OCI-LY7 (cell line): ENCODE data around the gene CIITA. TPM values are rescaled to one million over a fixed set of nuclear protein-coding genes. Genes with fewer than 3 reads are reported as not detected.

Experiments
- BruUV-seq: library from RNA; stranded (reverse); fragments of 400-500 nt; replicated peaks from 2 replicates; lab custom pipeline; 2021; lab: Mats Ljungman, UMichigan
- CTCF ChIA-PET: fragments of 300-600 bp; sonication (Branson Sonifier 250); formaldehyde crosslinking; loops from one replicate; lab custom pipeline; 2022; ENCODE audit warnings: antibody characterized with exemption; ENCODE audit not compliant: unreplicated experiment; lab: Charles Lee
- POLR2A ChIA-PET: fragments of 300-600 bp; sonication (Branson Sonifier 250); formaldehyde crosslinking; loops from one replicate; lab custom pipeline; 2022; ENCODE audit warnings: antibody characterized with exemption; lab: Charles Lee
- DNase-seq: peaks from one replicate; pipeline ENCODE4 v3.0.0-alpha.2; 2015; ENCODE audit warnings: low spot score
- H2AFZ ChIP-seq: fragments of 200-600 bp; sonication (generic), shearing (Covaris generic); 2 replicates; pipeline ENCODE4 v1.6.1; 2014; ENCODE audit warnings: mild to moderate bottlenecking, antibody characterized with exemption, low read length, moderate library complexity
- H3K27ac ChIP-seq: fragments of 200-600 bp; sonication (generic); 2 replicates; pipeline ENCODE4 v1.5.1; 2014; ENCODE audit warnings: mixed run types, low read depth, mild to moderate bottlenecking, moderate library complexity, low read length, inconsistent platforms; ENCODE audit not compliant: poor library complexity, severe bottlenecking
- H3K36me3 ChIP-seq: fragments of 200-600 bp; sonication (generic); 2 replicates; pipeline ENCODE4 v1.6.1; 2014; ENCODE audit warnings: mild to moderate bottlenecking, antibody characterized with exemption, low read length, moderate library complexity, mixed read lengths; ENCODE audit not compliant: insufficient read depth
- H3K4me1 ChIP-seq: fragments of 200-600 bp; sonication (generic); 2 replicates; pipeline ENCODE4 v1.5.1; 2014; ENCODE audit warnings: mild to moderate bottlenecking, low read length; ENCODE audit not compliant: insufficient read depth, poor library complexity, severe bottlenecking
- H3K4me2 ChIP-seq: fragments of 200-600 bp; sonication (generic); 2 replicates; pipeline ENCODE4 v1.6.1; 2014; ENCODE audit warnings: mild to moderate bottlenecking, low read length
- H3K4me3 ChIP-seq: fragments of 200-600 bp; sonication (generic); 2 replicates; pipeline ENCODE4 v1.5.1; 2014; ENCODE audit warnings: mild to moderate bottlenecking, low read depth, low read length; ENCODE audit not compliant: poor library complexity, severe bottlenecking
- H3K79me2 ChIP-seq: fragments of 200-600 bp; sonication (generic); 2 replicates; pipeline ENCODE4 v1.6.1; 2016; ENCODE audit warnings: low read depth, mild to moderate bottlenecking, low read length, moderate library complexity, mixed read lengths; ENCODE audit not compliant: insufficient read depth
- H3K9me2 ChIP-seq: fragments of 200-600 bp; sonication (generic); 2 replicates; pipeline ENCODE4 v1.6.1; 2016; ENCODE audit warnings: mild to moderate bottlenecking, low read length, mixed read lengths; ENCODE audit not compliant: insufficient read depth
- H3K9me3 ChIP-seq: fragments of 200-600 bp; sonication (generic); 2 replicates; pipeline ENCODE4 v1.6.1; 2014; ENCODE audit warnings: mild to moderate bottlenecking, mixed run types, low read length, mixed read lengths
- H4K20me1 ChIP-seq: fragments of 200-600 bp; sonication (generic); 2 replicates; pipeline ENCODE4 v1.6.1; 2014; ENCODE audit warnings: mild to moderate bottlenecking, antibody characterized with exemption, low read length, moderate library complexity, mixed read lengths; ENCODE audit not compliant: insufficient read depth
- CTCF ChIP-seq: fragments of 200-600 bp; sonication (generic); conservative IDR thresholded peaks from 2 replicates; pipeline ENCODE4 v1.5.1; 2014; ENCODE audit warnings: mild to moderate bottlenecking, antibody characterized with exemption, low read length, moderate library complexity, mixed read lengths
- EZH2phosphoT487 ChIP-seq: fragments of 200-600 bp; sonication (generic); IDR thresholded peaks from 2 replicates; pipeline ENCODE4 v1.6.1; 2018; ENCODE audit warnings: low read depth, borderline replicate concordance, mild to moderate bottlenecking, mixed run types, antibody characterized with exemption, low read length, moderate library complexity, mixed read lengths
- intact Hi-C: fragments of 100-400 bp; cut with micrococcal nuclease; formaldehyde crosslinking; loops from one replicate; pipeline ENCODE4 v1.10.0; 2022; ENCODE audit not compliant: unreplicated experiment
- total RNA-seq, 2 experiments: library from RNA; depleted of rRNA in 1 of 2; stranded (reverse); fragments of >200 nt in 1 of 2; shearing (Covaris generic) in 1 of 2; gene quantifications; 2 replicates each; pipeline ENCODE4 v1.2.3, GENCODE V29; 2014 to 2022

CIITA gene
- total RNA-seq, 2 experiments from 2014 or later: 68.7 to 101 TPM

- no peaks in the 10 kb centered on the region for H3K9me3 ChIP-seq
- POLR2A ChIA-PET: no interaction called here
- no peaks in the 10 kb centered on the region for H4K20me1 ChIP-seq
- DNase-seq: no peak
- intact Hi-C loops: no loop called here
- H3K36me3 ChIP-seq: no peaks in the 10 kb centered on the region
- no peak overlapping the region for H2AFZ ChIP-seq
- H3K27ac ChIP-seq: no peak overlapping the region
- H3K4me3 ChIP-seq: no peak overlapping the region
- CTCF ChIA-PET: no interaction called here
- H3K9me2 ChIP-seq: no peaks in the 10 kb centered on the region
- no TSS peak for BruUV-seq
- TF ChIP-seq EZH2phosphoT487 (no peak), CTCF (no peak)
- no peaks in the 10 kb centered on the region for H3K79me2 ChIP-seq
- no peak overlapping the region for H3K4me2 ChIP-seq
- H3K4me1 ChIP-seq: no peaks in the 10 kb centered on the region
These were observed 18.8 kb upstream of the CIITA start for GRCh38 chr16:10858203-10858602.

GRCh38 chr16:10859020-10859419 is 18.0 kb upstream of the CIITA start:
- no TSS peak for BruUV-seq
- Histone ChIP-seq H3K79me2 (no peaks in the 10 kb centered on the region), H3K4me2 (no peak overlapping the region), H4K20me1 (no peaks in the 10 kb centered on the region), H3K9me2 (no peaks in the 10 kb centered on the region), H3K9me3 (no peaks in the 10 kb centered on the region), H2AFZ (no peak overlapping the region), H3K36me3 (no peaks in the 10 kb centered on the region), H3K4me3 (no peak overlapping the region), H3K4me1 (no peaks in the 10 kb centered on the region), H3K27ac (no peak overlapping the region)
- TF ChIP-seq EZH2phosphoT487 (no peak), CTCF (no peak)
- DNase-seq: no peak
- intact Hi-C loops: no loop called here
- ChIA-PET CTCF (no interaction called here), POLR2A (no interaction called here)

- Histone ChIP-seq H2AFZ (no peak overlapping the region), H3K36me3 (no peaks in the 10 kb centered on the region), H3K4me3 (no peak overlapping the region), H3K27ac (no peak overlapping the region), H3K4me2 (no peak overlapping the region), H4K20me1 (no peaks in the 10 kb centered on the region), H3K9me2 (no peaks in the 10 kb centered on the region), H3K4me1 (peaks cover 2% of the 10 kb centered on the region), H3K9me3 (no peaks in the 10 kb centered on the region), H3K79me2 (no peaks in the 10 kb centered on the region)
- intact Hi-C loops: no loop called here
- TF ChIP-seq CTCF: no peak
- TF ChIP-seq EZH2phosphoT487: no peak
- BruUV-seq: no TSS peak
- no peak for DNase-seq
- POLR2A ChIA-PET: no interaction called here
- CTCF ChIA-PET: no interaction called here
These were observed 17.3 kb upstream of the CIITA start for GRCh38 chr16:10859658-10860057.
